Cardiac septum (tissue), 1 donor: Measurements from ENCODE around the gene ETHE1. TPM values are rescaled to one million over a fixed set of nuclear protein-coding genes. Genes with fewer than 3 reads are reported as not detected.
"Not testable (repeated sequence)": the region's sequence is repeated elsewhere in the genome, so short reads cannot be mapped to it uniquely, and the experiment has no call there.

Experiments used
- DNase-seq: peaks from one replicate; pipeline ENCODE4 v3.0.0-alpha.2; 2020; ENCODE audit warnings: low spot score
- intact Hi-C: fragments of 100-400 bp; cut with DNase I; formaldehyde crosslinking; loops from one replicate; pipeline ENCODE4 v1.14.0; 2022
- total RNA-seq: library from RNA; stranded (reverse); fragmentation: NEBNext Ultra II Directional; extraction: Animal tissue kit (Norgen Biotek cat#: 25700); gene quantifications from one replicate; pipeline ENCODE4 v1.2.1, GENCODE V29; 2021
- donor health status: DM: no; HTN: no; CAD: no.

ETHE1 gene
- total RNA-seq, 1 donor from 2014 or later = 12.2 TPM

DNA sequence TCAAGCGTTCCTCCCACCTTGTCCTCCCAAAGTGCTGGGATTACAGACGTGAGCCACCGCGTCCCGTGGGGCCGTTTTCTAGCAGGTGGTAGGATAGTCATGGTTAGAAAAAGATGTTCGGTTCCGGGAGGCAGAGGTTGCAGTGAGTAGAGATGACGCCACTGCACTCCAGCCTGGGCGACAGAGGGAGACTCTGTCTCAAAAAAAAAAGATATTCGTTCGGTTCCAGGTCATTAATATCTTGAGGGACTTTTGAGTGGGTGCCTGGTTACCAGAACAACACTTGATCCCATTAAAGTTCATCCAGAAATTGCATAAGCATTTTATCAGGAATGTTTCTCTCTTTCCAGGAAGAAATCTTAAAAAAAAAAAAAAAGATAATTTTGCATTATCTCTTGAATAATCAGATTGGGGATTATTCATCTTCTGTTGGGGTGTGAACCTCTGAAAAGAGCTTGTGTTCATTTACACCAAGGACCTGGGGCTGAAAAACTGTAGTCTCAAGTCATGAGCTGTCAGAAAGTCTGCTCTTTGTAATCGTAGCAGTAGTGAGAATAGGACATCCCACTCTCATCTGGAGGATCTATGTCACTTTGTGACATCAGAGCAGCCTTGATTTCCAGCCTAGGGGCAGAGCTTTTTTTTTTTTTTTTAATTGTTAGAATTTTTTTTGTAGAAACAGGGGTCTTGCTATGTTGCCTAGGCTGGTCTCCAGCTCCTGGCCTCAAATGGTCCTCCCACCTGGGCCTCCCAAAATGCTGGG is 1.0 kb upstream of the ETHE1 start:
- no peak for DNase-seq
- intact Hi-C loops = no loop called here

- DNase-seq = no peak
- intact Hi-C loops = no loop called here
Observed at GRCh38 chr19:43525836-43526771, 897 bp downstream of the ETHE1 start.

DNA sequence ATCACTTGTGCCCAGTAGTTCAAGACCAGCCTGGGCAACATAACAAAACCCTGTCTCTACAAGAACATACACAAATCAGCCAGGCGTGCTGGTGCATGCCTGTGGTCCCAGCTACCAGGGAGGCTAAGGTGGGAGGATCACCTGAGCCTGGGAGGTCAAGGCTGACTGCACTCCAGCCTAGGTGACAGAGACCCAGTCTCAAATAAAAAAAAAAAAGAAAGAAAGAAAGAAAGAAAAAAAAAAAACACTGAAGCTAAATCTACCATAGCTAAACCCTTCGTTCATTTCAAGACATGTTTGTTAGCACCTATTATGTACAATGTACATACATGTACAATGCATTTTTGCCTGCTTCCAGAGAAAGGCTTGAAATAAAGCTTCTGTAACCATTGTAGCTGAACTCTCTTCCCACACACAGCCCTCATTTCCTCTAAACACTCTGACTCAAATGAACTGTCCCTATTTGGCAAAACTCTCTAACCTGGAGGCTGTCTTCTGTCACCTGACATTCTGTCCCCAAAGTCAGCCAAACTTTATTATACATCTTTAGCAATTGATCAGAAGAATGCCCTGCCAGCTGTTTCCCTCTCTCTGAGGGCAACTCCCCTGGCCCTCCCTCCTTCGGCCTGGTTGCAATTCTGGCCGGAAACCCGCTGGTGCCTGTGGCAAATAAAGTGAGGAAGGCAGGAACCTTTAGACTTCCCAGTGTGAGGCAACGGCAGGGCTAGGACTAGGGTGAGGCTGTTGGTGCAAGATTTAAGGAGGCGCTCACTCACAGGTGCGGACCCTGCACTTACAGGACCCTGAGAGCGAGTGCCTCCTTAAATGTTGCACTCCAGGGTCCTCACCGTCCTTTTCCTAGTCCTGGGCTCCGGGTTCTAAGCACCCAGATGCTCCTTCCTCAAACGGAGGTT is 1.8 kb downstream of the ETHE1 start:
- intact Hi-C loops = no loop called here
- no peak for DNase-seq

- DNase-seq = not testable (repeated sequence)
Observed at GRCh38 chr19:43523696-43524095, 3.3 kb downstream of the ETHE1 start.

DNA sequence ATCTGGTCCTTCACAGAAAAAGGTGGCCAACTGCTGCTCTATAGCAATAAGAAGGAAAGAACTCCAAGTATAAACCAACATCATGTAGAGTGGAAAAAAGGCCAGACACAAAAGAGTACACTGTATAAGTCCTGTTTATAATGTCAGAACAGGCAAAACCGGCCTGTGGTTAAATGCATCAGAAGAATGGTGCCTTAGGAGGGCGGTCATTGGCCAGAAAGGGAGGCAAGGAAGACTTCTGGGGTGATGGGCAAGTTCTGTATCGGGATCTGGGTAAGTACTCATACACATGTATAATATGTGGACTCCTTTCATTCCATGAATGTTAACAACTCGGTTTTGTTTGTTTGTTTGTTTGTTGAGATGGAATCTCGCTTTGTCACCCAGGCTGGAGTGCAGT is 4.1 kb downstream of the ETHE1 start:
- intact Hi-C loops = no loop called here
- no peak for DNase-seq

More at GRCh38 chr19:43523696-43524095, 3.3 kb downstream of the ETHE1 start:
- intact Hi-C loops = not testable (repeated sequence)

GRCh38 chr19:43519436-43520088 is 7.4 kb downstream of the ETHE1 start:
- intact Hi-C loops = loop anchor here (1.0 kb wide), 1 partner anchor 72 kb away; no protein-coding TSS in a partner anchor
- DNase-seq = peak; percentile 85

GRCh38 chr19:43518051-43518450 is 8.9 kb downstream of the ETHE1 start:
- no peak for DNase-seq
- intact Hi-C loops = no loop called here

GRCh38 chr19:43512399-43512798 is 14.6 kb downstream of the ETHE1 start:
- DNase-seq, intact Hi-C loops: not testable (repeated sequence)

- DNase-seq = no peak
- intact Hi-C loops = no loop called here
Observed at GRCh38 chr19:43511324-43511723, 15.7 kb downstream of the ETHE1 start.

- DNase-seq = no peak
- intact Hi-C loops = no loop called here
Observed at GRCh38 chr19:43510713-43511112, 16.3 kb downstream of the ETHE1 start.

GRCh38 chr19:43507880-43508279 is 19.1 kb downstream of the ETHE1 start:
- intact Hi-C loops = no loop called here
- no peak for DNase-seq

GRCh38 chr19:43506629-43507028 is 20.4 kb downstream of the ETHE1 start:
- no peak for DNase-seq
- intact Hi-C loops = no loop called here

- intact Hi-C loops = loop anchor here (2.0 kb wide), 1 partner anchor 31 kb away; no protein-coding TSS in a partner anchor
- no peak for DNase-seq
Observed at GRCh38 chr19:43505941-43506340, 21.1 kb downstream of the ETHE1 start.

DNA sequence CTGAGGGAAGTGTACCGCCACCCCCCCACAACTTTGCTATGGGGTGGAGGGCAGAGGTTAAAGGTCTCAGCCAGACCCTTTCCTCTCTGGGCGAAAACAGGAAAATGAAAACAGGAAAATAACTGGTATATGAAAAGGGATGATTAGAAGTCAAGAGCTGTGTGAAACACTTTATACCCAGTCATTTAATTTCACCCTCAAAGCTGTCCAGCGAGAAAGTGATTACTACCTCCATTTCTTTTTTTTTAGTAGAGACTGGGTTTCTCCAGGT is 21.9 kb downstream of the ETHE1 start:
- intact Hi-C loops = loop anchor here (2.0 kb wide), 1 partner anchor 30 kb away; no protein-coding TSS in a partner anchor
- no peak for DNase-seq

- intact Hi-C loops = loop anchor here (2.0 to 5.0 kb wide), 2 partner anchors 30 to 42 kb away; no protein-coding TSS in a partner anchor
Observed at GRCh38 chr19:43504426-43505185, 22.4 kb downstream of the ETHE1 start, which contains the start of gene PHLDB3. TSS of gene PHLDB3 (minus strand) at chr19:43504746. CDS start at chr19:43504118, 628 bp downstream.

GRCh38 chr19:43503501-43504425 is 23.2 kb downstream of the ETHE1 start:
- peak; percentile 97 for DNase-seq
- intact Hi-C loops = loop anchor here (2.0 to 5.0 kb wide), 2 partner anchors 29 to 41 kb away; no protein-coding TSS in a partner anchor

More at GRCh38 chr19:43504426-43505185, 22.4 kb downstream of the ETHE1 start, which contains the start of gene PHLDB3:
- no peak for DNase-seq

GRCh38 chr19:43502419-43502976 is 24.5 kb downstream of the ETHE1 start:
- DNase-seq = no peak
- intact Hi-C loops = loop anchor here (5.0 kb wide), 1 partner anchor 40 kb away; no protein-coding TSS in a partner anchor
